Fibroblast of the aortic adventitia (primary cell): ENCODE measurements around the gene NFIL3. TPM values are rescaled to one million over a fixed set of nuclear protein-coding genes. Genes with fewer than 3 reads are reported as not detected.
"Not testable (repeated sequence)": the region's sequence is repeated elsewhere in the genome, so short reads cannot be mapped to it uniquely, and the experiment has no call there.

Experiments used
- DNase-seq: peaks from one replicate; pipeline ENCODE4 v3.0.0-alpha.2; 2010; ENCODE audit warnings: low read depth
- H3K4me3 ChIP-seq: 2 replicates; pipeline ENCODE4 v1.5.1; 2011; ENCODE audit warnings: low read depth, mild to moderate bottlenecking, control low read depth, low read length, moderate library complexity
- total RNA-seq: library from RNA; depleted of rRNA; stranded (reverse); fragments of >200 nt; gene quantifications from 2 replicates; pipeline ENCODE4 v1.2.3, GENCODE V29; 2012; ENCODE audit warnings: low replicate concordance
- TF ChIP-seq, protein P1 (sequence below): IDR thresholded peaks from 2 replicates; pipeline ENCODE4 v1.5.1; 2011; ENCODE audit warnings: mild to moderate bottlenecking, low read length, control low read depth, inconsistent platforms; ENCODE audit not compliant: insufficient read depth

The NFIL3 gene
- total RNA-seq, 1 donor, result 18.8 TPM

DNA sequence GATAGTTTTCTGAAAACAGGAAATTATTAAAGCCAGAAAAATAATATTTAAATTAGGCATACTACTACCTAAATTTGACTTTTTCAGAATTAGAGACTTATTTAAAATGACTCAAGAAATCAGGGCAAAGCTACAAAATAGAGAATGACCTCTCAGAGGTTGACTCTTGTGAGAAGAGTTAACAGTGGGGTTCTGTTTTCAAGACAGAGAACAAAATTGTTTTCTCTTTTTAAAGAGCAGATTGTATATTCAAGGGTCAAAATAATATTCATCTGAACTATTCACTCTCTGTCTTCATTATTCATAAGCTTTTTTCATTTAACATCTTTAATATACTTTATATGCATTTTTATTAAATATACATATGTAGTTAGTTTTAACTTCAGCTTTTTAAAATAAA lies 40.1 kb downstream of the NFIL3 start:
- TF ChIP-seq, protein P1, sequence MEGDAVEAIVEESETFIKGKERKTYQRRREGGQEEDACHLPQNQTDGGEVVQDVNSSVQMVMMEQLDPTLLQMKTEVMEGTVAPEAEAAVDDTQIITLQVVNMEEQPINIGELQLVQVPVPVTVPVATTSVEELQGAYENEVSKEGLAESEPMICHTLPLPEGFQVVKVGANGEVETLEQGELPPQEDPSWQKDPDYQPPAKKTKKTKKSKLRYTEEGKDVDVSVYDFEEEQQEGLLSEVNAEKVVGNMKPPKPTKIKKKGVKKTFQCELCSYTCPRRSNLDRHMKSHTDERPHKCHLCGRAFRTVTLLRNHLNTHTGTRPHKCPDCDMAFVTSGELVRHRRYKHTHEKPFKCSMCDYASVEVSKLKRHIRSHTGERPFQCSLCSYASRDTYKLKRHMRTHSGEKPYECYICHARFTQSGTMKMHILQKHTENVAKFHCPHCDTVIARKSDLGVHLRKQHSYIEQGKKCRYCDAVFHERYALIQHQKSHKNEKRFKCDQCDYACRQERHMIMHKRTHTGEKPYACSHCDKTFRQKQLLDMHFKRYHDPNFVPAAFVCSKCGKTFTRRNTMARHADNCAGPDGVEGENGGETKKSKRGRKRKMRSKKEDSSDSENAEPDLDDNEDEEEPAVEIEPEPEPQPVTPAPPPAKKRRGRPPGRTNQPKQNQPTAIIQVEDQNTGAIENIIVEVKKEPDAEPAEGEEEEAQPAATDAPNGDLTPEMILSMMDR, result no peak
- H3K4me3 ChIP-seq, result no peak overlapping the region
- no peak for DNase-seq

DNA sequence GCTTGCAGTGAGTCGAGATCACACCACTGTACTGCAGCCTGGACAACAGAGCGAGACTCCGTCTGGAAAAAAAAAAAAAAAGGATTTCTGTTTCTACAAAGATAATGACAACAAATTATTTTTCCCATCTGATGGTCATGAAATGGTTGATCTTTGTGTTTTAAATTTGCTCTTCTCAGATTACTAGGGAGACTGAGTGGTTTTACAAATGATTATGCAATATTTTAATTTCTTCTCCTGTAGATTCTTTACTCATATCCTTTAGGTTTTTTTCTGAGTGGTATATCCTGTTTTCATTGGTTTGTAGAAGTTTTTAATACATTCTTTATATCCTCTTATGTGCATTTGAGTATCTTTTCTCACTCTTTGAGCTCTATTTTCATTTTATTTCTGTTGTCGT lies 41.3 kb downstream of the NFIL3 start:
- TF ChIP-seq, protein P1, result no peak
- no peak overlapping the region for H3K4me3 ChIP-seq
- no peak for DNase-seq

DNA sequence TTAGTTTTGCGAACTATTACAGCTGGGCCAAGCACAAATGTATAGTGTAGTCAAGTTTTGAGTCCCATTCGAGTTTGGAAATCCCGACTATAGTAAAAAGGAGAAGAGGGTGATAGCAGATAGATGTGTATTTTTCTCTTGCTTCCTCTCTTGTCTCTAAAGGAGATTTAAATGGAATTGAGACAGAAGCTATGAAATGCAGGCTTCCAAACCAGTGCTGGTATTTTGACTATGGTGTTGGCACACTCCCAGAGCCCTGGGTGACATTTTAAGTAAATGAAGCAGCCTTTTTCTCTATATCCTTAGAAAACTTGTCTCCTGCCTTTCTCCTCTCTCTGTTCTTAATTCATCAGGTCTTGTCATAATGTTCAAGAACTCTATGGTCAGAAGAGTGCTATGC lies 44.2 kb downstream of the NFIL3 start:
- DNase-seq, result peak; percentile 60
- TF ChIP-seq, protein P1, result no peak

DNA sequence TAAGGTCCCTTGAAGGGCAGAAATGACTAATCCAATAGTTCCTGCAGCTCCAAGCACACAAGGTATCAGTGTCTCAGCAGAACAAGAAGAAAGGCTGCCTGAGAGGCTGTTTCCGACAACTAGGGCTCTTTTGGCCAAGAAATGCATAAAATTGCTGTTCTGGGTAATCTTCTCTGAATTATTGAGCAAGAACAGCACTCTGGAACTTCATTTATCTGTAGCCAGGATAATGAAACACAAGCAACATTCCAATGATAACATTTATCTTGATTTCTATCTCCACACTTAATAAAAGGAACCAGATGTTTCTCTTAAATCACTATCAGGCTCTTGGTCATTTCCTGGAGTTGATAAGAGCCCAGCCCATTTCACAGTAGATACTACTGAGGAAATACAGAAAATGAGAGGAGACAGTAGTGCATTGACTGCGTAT lies 44.9 kb downstream of the NFIL3 start:
- TF ChIP-seq, protein P1, result no peak
- DNase-seq, result peak; percentile 96
- no peak overlapping the region for H3K4me3 ChIP-seq

More for the DNA sequence above, 44.2 kb downstream of the NFIL3 start:
- H3K4me3 ChIP-seq, result no peak overlapping the region

DNA sequence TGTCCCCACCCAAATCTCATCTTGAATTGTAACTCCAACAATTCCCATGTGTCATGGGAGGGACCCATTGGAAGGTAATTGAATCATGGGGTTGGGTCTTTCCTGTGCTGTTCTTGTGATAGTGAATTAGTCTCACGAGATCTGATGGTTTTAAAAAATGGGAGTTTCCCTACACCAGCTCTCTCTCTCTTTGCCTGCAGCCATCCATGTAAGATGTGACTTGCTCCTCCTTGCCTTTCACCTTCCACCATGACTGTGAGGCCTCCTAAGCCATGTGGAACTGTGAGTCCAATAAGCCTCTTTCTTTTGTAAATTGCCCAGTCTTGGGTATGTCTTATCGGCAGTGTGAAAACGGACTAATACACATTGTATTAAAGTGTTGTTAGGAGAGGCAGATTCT lies 45.6 kb downstream of the NFIL3 start:
- not testable (repeated sequence) for DNase-seq, H3K4me3 ChIP-seq

DNA sequence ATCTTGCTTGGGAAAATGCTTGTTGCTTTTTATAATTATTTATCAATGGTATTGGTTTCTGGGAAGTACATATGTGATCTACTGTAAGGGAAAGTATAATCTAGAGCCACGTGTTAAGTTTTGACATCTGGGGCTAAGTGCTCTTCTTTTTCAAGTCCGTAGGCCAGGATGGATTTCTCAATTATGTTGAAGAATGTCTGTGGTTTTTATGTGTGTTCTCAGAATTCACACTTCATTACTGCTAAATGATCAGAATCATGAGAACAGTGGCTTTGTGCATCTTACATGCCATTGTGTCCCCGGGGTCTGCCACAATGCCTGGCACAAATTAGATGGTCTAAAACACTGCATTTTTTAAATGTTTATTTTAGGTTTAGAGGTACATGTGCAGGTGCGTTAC lies 47.4 kb downstream of the NFIL3 start:
- TF ChIP-seq, protein P1, result no peak
- DNase-seq, result no peak
- H3K4me3 ChIP-seq, result no peak overlapping the region

DNA sequence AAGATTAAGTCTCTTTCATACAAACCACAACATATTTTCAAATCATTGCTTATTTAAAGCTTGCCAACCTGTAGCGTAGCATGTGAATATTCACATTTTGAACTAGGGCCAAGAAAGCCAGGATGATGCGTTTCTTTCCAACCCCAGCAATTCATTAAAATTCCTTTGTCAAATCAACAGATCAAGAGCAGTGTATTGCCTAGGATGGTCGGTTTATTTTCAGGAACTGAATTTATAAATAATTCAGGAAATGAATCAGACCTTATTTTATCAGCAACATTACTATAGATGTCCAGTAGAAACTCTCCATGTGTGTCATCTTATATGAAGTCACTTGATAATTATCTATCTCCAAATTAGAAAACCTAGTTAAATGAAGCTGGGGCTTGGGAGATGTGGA lies 48.7 kb downstream of the NFIL3 start:
- TF ChIP-seq, protein P1, result no peak
- no peak overlapping the region for H3K4me3 ChIP-seq
- peak; percentile 97 for DNase-seq

DNA sequence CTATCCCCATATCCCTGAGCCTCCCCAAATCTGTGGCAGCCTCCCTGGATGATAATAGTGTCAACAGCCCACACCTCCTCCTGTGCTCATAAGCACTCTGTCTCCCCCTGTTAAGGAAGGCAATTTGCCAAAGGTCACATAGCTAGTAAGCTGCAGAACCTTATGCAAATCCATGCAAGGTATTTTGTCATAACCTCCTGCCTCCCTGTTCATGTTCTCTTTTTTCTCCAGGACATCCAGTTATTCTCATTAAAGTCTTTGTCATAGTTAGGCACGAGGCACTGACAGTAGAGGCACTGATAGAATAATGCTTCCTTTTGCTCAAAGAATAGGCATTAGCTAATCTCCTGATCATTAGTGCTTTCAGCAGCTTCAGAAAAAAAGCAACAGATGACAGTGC lies 51.7 kb downstream of the NFIL3 start:
- H3K4me3 ChIP-seq, result no peak overlapping the region
- TF ChIP-seq, protein P1, result no peak
- no peak for DNase-seq

DNA sequence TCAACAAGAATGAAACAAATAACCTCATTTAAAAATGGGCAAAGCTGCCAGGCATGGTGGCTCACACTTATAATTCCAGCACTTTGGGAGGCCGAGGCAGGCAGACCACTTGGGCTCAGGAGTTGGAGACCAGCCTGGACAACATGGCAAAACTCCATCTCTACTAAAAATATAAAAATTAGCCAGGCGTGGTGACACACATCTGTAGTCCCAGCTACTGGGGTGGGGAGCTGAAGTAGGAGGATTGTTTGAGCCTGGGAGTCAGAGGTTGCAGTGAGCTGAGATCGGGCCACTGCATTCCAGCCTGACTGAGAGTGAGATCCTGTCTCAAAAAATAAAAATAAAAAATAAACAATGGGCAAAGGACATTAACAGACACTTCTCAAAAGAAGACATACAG lies 53.6 kb downstream of the NFIL3 start:
- not testable (repeated sequence) for DNase-seq, H3K4me3 ChIP-seq
